SK-N-SH (cell line): ENCODE data around the gene SUFU.

Source experiments
- CTCF ChIP-seq: fragments of 200-600 bp; sonication (generic); IDR thresholded peaks from 2 replicates; pipeline ENCODE4 v1.6.1; 2017; ENCODE audit warnings: antibody characterized with exemption, mild to moderate bottlenecking, moderate library complexity
- GATA2 ChIP-seq: sonication (generic); formaldehyde crosslinking; IDR thresholded peaks from 2 replicates; pipeline ENCODE4 v1.5.0; 2020; ENCODE audit warnings: mild to moderate bottlenecking, missing genetic modification reagents
- JUND ChIP-seq: IDR thresholded peaks from 2 replicates; pipeline ENCODE4 v1.4.0; 2012
- POLR2AphosphoS5 ChIP-seq: IDR thresholded peaks from 2 replicates; pipeline ENCODE4 v1.6.1; 2012; ENCODE audit warnings: low read depth, low read length
- RFX5 ChIP-seq: IDR thresholded peaks from 2 replicates; pipeline ENCODE4 v1.6.1; 2012; ENCODE audit warnings: mild to moderate bottlenecking, improper control_type of control experiment, low read length
- ZBTB33 ChIP-seq: IDR thresholded peaks from 2 replicates; pipeline ENCODE4 v1.4.0; 2012; ENCODE audit warnings: low read depth, borderline replicate concordance

- no peak for TF ChIP-seq ZBTB33
- no peak for TF ChIP-seq CTCF
- TF ChIP-seq JUND: no peak
- no peak for TF ChIP-seq GATA2 (CRISPR knock-in tag)
- TF ChIP-seq POLR2AphosphoS5: no peak
- no peak for TF ChIP-seq RFX5
Observed at GRCh38 chr10:102491136-102491535, 12.6 kb upstream of the SUFU start.
